Uterus (tissue), 4 donors: ENCODE data around the gene ARAP2. TPM values are rescaled to one million over a fixed set of nuclear protein-coding genes. Genes with fewer than 3 reads are reported as not detected.

ENCODE experiments used
- DNase-seq, 2 donors: peaks; one replicate each; pipeline ENCODE4 v3.0.0-alpha.2; 2019 to 2020
- H3K27ac ChIP-seq, 2 donors: fragments of 200-600 bp; sonication (generic); 1 replicate in 1 of 2; 2 replicates in 1 of 2; pipeline ENCODE4 v1.5.1; 2016 to 2018
- H3K27me3 ChIP-seq, 2 donors: fragments of 200-600 bp; sonication (generic); one replicate each; pipeline ENCODE4 v1.5.1; 2018 to 2019; ENCODE audit warnings: control low read depth in 1 of 2
- H3K36me3 ChIP-seq, 2 donors: fragments of 200-600 bp; sonication (generic); one replicate each; pipeline ENCODE4 v1.5.1; 2019; ENCODE audit warnings: control low read depth in 1 of 2
- H3K4me1 ChIP-seq, 2 donors: fragments of 200-600 bp; sonication (generic); one replicate each; pipeline ENCODE4 v1.5.1; 2018 to 2019; ENCODE audit warnings: control low read depth in 1 of 2
- H3K4me3 ChIP-seq, 2 donors: fragments of 200-600 bp; sonication (generic); 1 replicate in 1 of 2; 2 replicates in 1 of 2; pipeline ENCODE4 v1.5.1; 2018 to 2019; ENCODE audit warnings: mild to moderate bottlenecking in 1 of 2
- H3K9me3 ChIP-seq, 2 donors: fragments of 200-600 bp; sonication (generic); one replicate each; pipeline ENCODE4 v1.5.1; 2019; ENCODE audit warnings: control low read depth in 1 of 2
- POLR2A ChIP-seq, 2 donors: fragments of 450-650 bp; IDR thresholded peaks; one replicate each; pipeline ENCODE4 v1.6.1; 2016; ENCODE audit warnings: antibody characterized with exemption in 2 of 2, mild to moderate bottlenecking in 1 of 2, moderate library complexity in 1 of 2
- intact Hi-C: fragments of 100-400 bp; cut with DNase I; formaldehyde crosslinking; loops from one replicate; pipeline ENCODE4 v1.15.1; 2023; ENCODE audit warnings: low total_unique reads
- total RNA-seq, 4 donors: library from RNA; depleted of rRNA in 3 of 4; stranded (reverse); fragments of >200 nt in 3 of 4; gene quantifications; one replicate each; pipeline versions ENCODE4 v1.1.0 to v1.2.4, GENCODE V29; 2014 to 2023
- TF ChIP-seq, protein P1 (sequence below), 4 experiments: fragments of 200-600 bp in 2 of 4; fragments of 450-650 bp in 2 of 4; sonication (generic) in 2 of 4; IDR thresholded peaks; one replicate each; pipeline ENCODE4 v1.5.1; 2016 to 2019; ENCODE audit warnings: antibody characterized with exemption in 4 of 4, mild to moderate bottlenecking in 2 of 4, moderate library complexity in 1 of 4
- donor health status: DM: yes; HTN: yes; CAD: no.

The ARAP2 gene, protein sequence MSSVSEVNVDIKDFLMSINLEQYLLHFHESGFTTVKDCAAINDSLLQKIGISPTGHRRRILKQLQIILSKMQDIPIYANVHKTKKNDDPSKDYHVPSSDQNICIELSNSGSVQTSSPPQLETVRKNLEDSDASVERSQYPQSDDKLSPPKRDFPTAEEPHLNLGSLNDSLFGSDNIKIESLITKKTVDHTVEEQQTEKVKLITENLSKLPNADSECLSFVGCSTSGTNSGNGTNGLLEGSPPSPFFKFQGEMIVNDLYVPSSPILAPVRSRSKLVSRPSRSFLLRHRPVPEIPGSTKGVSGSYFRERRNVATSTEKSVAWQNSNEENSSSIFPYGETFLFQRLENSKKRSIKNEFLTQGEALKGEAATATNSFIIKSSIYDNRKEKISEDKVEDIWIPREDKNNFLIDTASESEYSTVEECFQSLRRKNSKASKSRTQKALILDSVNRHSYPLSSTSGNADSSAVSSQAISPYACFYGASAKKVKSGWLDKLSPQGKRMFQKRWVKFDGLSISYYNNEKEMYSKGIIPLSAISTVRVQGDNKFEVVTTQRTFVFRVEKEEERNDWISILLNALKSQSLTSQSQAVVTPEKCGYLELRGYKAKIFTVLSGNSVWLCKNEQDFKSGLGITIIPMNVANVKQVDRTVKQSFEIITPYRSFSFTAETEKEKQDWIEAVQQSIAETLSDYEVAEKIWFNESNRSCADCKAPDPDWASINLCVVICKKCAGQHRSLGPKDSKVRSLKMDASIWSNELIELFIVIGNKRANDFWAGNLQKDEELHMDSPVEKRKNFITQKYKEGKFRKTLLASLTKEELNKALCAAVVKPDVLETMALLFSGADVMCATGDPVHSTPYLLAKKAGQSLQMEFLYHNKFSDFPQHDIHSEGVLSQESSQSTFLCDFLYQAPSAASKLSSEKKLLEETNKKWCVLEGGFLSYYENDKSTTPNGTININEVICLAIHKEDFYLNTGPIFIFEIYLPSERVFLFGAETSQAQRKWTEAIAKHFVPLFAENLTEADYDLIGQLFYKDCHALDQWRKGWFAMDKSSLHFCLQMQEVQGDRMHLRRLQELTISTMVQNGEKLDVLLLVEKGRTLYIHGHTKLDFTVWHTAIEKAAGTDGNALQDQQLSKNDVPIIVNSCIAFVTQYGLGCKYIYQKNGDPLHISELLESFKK (N-terminal part only)
- 100 to 1,000 TPM in 1 of 4 donors, 10 to 100 TPM in 3; 10.5 to 134 (median 27.1) TPM for total RNA-seq

DNA sequence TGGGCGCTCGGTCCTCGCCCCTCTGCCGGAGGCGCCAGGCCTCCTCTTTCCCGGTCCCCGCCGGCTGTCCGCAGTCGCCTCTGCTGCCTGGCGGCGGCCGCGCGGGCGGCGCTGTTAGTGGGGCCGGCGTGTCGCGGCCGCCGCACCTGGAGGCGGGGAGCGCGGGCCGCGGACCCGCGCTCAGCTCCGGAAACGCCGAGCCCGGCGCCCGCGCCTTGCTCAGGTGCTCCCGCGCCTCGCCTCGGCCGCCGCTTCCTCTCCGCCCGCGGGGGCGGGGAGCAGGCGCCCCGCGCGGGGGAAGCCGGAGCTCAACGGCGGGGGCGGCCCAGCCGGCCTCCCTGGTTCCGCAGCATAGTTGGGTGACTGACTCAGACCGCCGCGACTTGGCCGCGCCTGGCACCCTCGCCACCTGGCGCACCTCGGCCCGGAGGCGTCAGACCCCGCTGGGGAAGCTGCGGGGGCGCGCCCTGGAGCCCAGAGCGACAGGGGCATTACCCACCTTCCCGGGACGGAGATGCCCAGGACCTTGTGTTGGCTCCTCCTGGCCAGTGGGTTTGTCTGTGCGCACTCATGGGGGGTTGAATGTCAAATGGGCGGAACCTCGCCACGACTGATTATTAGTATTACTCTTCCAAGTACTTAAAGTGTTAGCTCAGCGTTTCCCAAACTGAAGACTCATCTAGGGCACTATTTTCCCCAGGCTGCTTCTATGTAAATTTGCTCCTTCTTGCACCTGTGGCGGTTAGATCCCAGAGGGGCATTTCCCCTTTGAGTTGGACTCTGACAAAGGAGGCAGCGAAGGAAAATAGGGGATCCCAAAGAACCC, at the start of gene ARAP2:
TSS of gene ARAP2 (minus strand) at position 258 of the 826 bp plus-strand sequence. CDS start 15,028 bp downstream, outside the sequence.
- Histone ChIP-seq H3K4me1 (no peaks in the 10 kb centered on the region), H3K36me3 (no peaks in the 10 kb centered on the region), H3K27ac (peak within 1 kb of the TSS; percentile 87 to 94), H3K4me3 (peak within 1 kb of the TSS; percentile 74 to 87), H3K9me3 (no peaks in the 10 kb centered on the region), H3K27me3 (no peaks in the 10 kb centered on the region)
- peak; percentile 34 to 56 for DNase-seq
- intact Hi-C loops: no loop called here
- TF ChIP-seq, protein P1, sequence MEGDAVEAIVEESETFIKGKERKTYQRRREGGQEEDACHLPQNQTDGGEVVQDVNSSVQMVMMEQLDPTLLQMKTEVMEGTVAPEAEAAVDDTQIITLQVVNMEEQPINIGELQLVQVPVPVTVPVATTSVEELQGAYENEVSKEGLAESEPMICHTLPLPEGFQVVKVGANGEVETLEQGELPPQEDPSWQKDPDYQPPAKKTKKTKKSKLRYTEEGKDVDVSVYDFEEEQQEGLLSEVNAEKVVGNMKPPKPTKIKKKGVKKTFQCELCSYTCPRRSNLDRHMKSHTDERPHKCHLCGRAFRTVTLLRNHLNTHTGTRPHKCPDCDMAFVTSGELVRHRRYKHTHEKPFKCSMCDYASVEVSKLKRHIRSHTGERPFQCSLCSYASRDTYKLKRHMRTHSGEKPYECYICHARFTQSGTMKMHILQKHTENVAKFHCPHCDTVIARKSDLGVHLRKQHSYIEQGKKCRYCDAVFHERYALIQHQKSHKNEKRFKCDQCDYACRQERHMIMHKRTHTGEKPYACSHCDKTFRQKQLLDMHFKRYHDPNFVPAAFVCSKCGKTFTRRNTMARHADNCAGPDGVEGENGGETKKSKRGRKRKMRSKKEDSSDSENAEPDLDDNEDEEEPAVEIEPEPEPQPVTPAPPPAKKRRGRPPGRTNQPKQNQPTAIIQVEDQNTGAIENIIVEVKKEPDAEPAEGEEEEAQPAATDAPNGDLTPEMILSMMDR (IDR thresholded peaks at IDR 0.05): no peak
- TF ChIP-seq POLR2A (IDR thresholded peaks at IDR 0.05): peak; percentile 9 to 36

DNA sequence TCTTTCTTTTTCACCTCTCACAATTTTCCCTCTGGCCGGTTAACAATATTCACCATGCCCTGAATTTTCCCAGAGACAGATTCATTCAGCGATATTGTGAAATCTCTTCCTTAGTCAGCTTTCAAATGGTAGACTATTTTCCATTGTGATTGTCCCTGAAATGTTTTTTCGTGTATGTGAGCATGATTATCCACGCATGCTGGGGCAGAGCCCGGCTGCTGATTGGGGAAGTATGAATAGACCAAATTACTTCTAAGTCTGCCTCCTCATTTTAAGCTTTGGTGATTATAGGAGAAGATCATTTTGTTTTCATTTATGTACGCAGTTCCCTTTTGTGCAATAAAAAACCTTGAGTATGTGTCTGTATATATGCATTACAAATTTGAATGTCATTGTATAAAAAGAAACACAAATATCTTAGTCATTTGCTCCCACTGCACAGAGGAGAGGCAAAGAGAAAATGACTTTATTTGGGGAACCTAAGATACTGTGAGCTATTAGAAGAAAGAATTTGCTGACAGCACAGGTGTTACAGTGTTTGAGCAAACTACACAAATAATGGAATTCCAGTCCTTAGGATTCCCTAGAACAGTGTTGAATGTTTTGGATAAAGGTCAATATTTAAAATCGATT, 48.4 kb upstream of the ARAP2 start:
- Histone ChIP-seq H3K36me3 (no peaks in the 10 kb centered on the region), H3K4me1 (no peaks in the 10 kb centered on the region), H3K27me3 (no peaks in the 10 kb centered on the region), H3K9me3 (no peaks in the 10 kb centered on the region), H3K27ac (no peak overlapping the region), H3K4me3 (no peak overlapping the region)
- DNase-seq: no peak
- TF ChIP-seq POLR2A (IDR thresholded peaks at IDR 0.05): no peak
- TF ChIP-seq, protein P1 (IDR thresholded peaks at IDR 0.05): no peak
- intact Hi-C loops: no loop called here

DNA sequence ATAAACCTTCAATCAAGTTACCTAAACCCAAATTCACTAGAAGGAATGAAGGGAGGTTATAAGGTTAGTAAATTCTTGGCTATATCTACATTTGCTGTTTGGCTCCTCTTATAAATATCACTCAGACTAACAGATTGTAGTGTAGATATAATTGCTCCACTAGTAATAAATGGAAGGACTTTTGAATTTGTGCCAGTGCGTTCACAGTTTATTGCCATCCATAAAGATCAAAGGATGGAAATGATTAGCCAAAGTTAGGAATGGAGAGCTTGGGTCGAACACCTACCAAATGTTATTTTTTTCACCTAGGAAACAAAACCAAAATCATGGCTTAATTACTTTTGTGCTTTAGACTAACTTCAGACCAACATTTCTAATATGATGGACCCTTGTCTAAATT, 46.3 kb upstream of the ARAP2 start:
- Histone ChIP-seq H3K27me3 (no peaks in the 10 kb centered on the region), H3K4me3 (no peak overlapping the region), H3K36me3 (no peaks in the 10 kb centered on the region), H3K27ac (no peak overlapping the region), H3K4me1 (no peaks in the 10 kb centered on the region), H3K9me3 (no peaks in the 10 kb centered on the region)
- no peak for TF ChIP-seq POLR2A (IDR thresholded peaks at IDR 0.05)
- TF ChIP-seq, protein P1 (IDR thresholded peaks at IDR 0.05): no peak
- DNase-seq: no peak
- intact Hi-C loops: no loop called here

DNA sequence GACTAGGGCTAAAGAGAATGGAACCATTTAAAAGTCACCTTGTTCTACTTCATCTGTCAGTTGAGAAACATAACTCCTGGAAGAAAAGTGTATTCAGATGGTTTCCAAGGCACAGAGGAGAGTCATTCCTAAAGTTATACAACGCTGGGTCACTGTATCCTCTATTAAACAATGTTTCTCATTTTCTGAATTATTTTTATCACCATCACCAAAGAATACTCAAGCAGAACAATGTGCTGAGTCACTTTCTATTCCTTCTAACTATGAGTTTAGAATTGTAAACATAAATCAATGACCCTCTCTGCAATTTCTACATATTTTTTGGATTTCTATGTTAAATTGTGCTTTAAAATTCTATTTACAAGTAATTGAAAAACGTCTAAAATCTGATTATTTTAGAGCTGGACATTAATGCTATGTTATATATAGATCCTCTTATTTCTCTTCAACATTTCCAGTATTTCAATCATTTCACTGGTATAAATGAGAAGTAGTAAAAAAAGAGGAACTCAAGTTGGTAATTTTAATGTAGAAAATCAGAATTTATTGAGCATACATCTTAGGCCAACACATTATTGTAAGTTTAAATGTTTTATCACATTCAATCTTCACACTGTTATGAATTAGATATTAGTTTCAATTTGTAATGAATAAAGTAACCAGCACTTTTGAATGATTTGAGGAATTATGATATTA, 44.6 kb upstream of the ARAP2 start:
- intact Hi-C loops: no loop called here
- no peak for TF ChIP-seq POLR2A (IDR thresholded peaks at IDR 0.05)
- TF ChIP-seq, protein P1 (IDR thresholded peaks at IDR 0.05): no peak
- H3K27me3 ChIP-seq: no peaks in the 10 kb centered on the region
- H3K27ac ChIP-seq: no peak overlapping the region
- H3K4me1 ChIP-seq: no peaks in the 10 kb centered on the region
- no peaks in the 10 kb centered on the region for H3K36me3 ChIP-seq
- H3K9me3 ChIP-seq: no peaks in the 10 kb centered on the region
- no peak overlapping the region for H3K4me3 ChIP-seq
- no peak for DNase-seq
